ENCODE results near the gene GALNT9.

Gene GALNT9

GRCh38 chr12:132166093-132166492 lies 163.3 kb downstream of the GALNT9 start:
- DNase-seq, result no peak

GRCh38 chr12:132165584-132165983 lies 163.8 kb downstream of the GALNT9 start:
- DNase-seq, result no peak

GRCh38 chr12:132164426-132164825 lies 165.0 kb downstream of the GALNT9 start:
- no peak for DNase-seq

GRCh38 chr12:132163911-132164288 lies 165.5 kb downstream of the GALNT9 start:
- DNase-seq, result no peak

- no peak for DNase-seq
Observed at GRCh38 chr12:132163041-132163910, 166.1 kb downstream of the GALNT9 start.

- DNase-seq, result peak; percentile 47
Observed at GRCh38 chr12:132162508-132163031, 166.8 kb downstream of the GALNT9 start.

- no peak for DNase-seq
Observed at GRCh38 chr12:132161796-132162507, 167.4 kb downstream of the GALNT9 start.

GRCh38 chr12:132161036-132161781 lies 168.2 kb downstream of the GALNT9 start:
- DNase-seq, result no peak

- no peak for DNase-seq
Observed at GRCh38 chr12:132160601-132161035, 168.8 kb downstream of the GALNT9 start.

- DNase-seq, result no peak
Observed at GRCh38 chr12:132160016-132160415, 169.4 kb downstream of the GALNT9 start.

GRCh38 chr12:132159555-132160003 lies 169.8 kb downstream of the GALNT9 start:
- DNase-seq, result no peak

- no peak for DNase-seq
Observed at GRCh38 chr12:132158677-132159554, 170.5 kb downstream of the GALNT9 start.

- DNase-seq, result no peak
Observed at GRCh38 chr12:132157733-132158409, 171.5 kb downstream of the GALNT9 start.

- DNase-seq, result no peak
Observed at GRCh38 chr12:132156573-132157325, 172.6 kb downstream of the GALNT9 start.

GRCh38 chr12:132155771-132156572 lies 173.4 kb downstream of the GALNT9 start:
- DNase-seq, result no peak

- no peak for DNase-seq
Observed at GRCh38 chr12:132154941-132155770, 174.2 kb downstream of the GALNT9 start.

GRCh38 chr12:132154341-132154761 lies 175.0 kb downstream of the GALNT9 start:
- no peak for DNase-seq

- peak; percentile 76 for DNase-seq
Observed at GRCh38 chr12:132153501-132154340, 175.7 kb downstream of the GALNT9 start.

All from CD4-positive, alpha-beta T cell treated with Interleukin-12 subunit alpha and Interleukin-12 subunit beta, for 1 hour (primary cell).